T1000 (cell line): ENCODE results near the gene PRRC1.
"Not testable (repeated sequence)": the region's sequence is repeated elsewhere in the genome, so short reads cannot be mapped to it uniquely, and the experiment has no call there.

Experiments
- DNase-seq: peaks from one replicate; lab custom pipeline; 2025; ENCODE audit warnings: mixed read lengths; lab: John Stamatoyannopoulos, UW

The PRRC1 gene

GRCh38 chr5:127545249-127545648 lies 27.8 kb downstream of the PRRC1 start:
- DNase-seq = not testable (repeated sequence)

- no peak for DNase-seq
Measured at GRCh38 chr5:127549551-127549950, 32.1 kb downstream of the PRRC1 start.

- DNase-seq = no peak
Measured at GRCh38 chr5:127550652-127551409, 33.4 kb downstream of the PRRC1 start.

- DNase-seq = no peak
Measured at GRCh38 chr5:127551410-127552041, 34.1 kb downstream of the PRRC1 start.

- DNase-seq = no peak
Measured at GRCh38 chr5:127555826-127556225, 38.4 kb downstream of the PRRC1 start.

GRCh38 chr5:127556609-127557334 lies 39.3 kb downstream of the PRRC1 start:
- DNase-seq = no peak

- DNase-seq = no peak
Measured at GRCh38 chr5:127558273-127558672, 40.8 kb downstream of the PRRC1 start.

GRCh38 chr5:127561254-127561653 lies 43.8 kb downstream of the PRRC1 start:
- no peak for DNase-seq

- DNase-seq = no peak
Measured at GRCh38 chr5:127562252-127562651, 44.8 kb downstream of the PRRC1 start.

GRCh38 chr5:127563136-127563535 lies 45.7 kb downstream of the PRRC1 start:
- DNase-seq = no peak

- DNase-seq = peak; percentile 7
Measured at GRCh38 chr5:127564002-127564769, 46.7 kb downstream of the PRRC1 start.

- no peak for DNase-seq
Measured at GRCh38 chr5:127565586-127566270, 48.3 kb downstream of the PRRC1 start.

GRCh38 chr5:127567026-127567768 lies 49.8 kb downstream of the PRRC1 start:
- no peak for DNase-seq

- DNase-seq = no peak
Measured at GRCh38 chr5:127568166-127568565, 50.7 kb downstream of the PRRC1 start.

GRCh38 chr5:127569471-127569870 lies 52.0 kb downstream of the PRRC1 start:
- DNase-seq = not testable (repeated sequence)

GRCh38 chr5:127571314-127572131 lies 54.1 kb downstream of the PRRC1 start:
- no peak for DNase-seq

GRCh38 chr5:127572930-127573329 lies 55.5 kb downstream of the PRRC1 start:
- no peak for DNase-seq

- no peak for DNase-seq
Measured at GRCh38 chr5:127574852-127575679, 57.6 kb downstream of the PRRC1 start.

GRCh38 chr5:127577458-127577857 lies 60.0 kb downstream of the PRRC1 start:
- DNase-seq = no peak
